Tibial nerve (tissue), 4 donors: ENCODE results near the gene ALKBH8.

Experiments
- CTCF ChIP-seq, 5 experiments: fragments of 200-600 bp in 3 of 5; fragments of 450-650 bp in 2 of 5; sonication (generic) in 3 of 5; IDR thresholded peaks; one replicate each; pipeline ENCODE4 v1.5.1; 2016 to 2019; ENCODE audit warnings: antibody characterized with exemption in 5 of 5, mild to moderate bottlenecking in 3 of 5, moderate library complexity in 2 of 5
- EP300 ChIP-seq, 2 donors: sonication (generic); formaldehyde crosslinking; IDR thresholded peaks; one replicate each; pipeline ENCODE4 v1.6.1; 2017; ENCODE audit warnings: antibody characterized with exemption in 2 of 2, mild to moderate bottlenecking in 1 of 2

DNA sequence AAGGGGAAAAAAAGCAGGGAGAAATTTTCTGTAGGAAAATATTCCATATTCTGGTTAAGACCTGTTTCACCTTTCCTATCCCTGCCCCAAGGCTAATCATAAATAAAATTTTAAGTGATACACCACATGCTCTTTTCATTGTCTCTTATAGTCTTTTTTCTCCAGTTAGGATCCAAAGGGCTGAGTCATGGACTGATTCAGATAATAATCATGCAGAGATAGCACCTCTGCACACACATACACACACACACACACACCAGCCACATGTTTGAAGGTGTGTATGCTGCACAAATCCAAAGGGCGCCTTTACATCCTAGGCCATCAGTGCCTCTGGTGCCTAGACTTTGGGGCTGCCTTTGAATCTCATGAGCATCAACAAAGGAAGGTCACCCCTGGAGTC is 72.4 kb downstream of the ALKBH8 start:
- TF ChIP-seq CTCF (IDR thresholded peaks at IDR 0.05), result no peak
- TF ChIP-seq EP300 (IDR thresholded peaks at IDR 0.05), result no peak
